Hypothalamus (tissue), 51 donors: Measurements from ENCODE around the gene RNF115.
"Not testable (repeated sequence)": the region's sequence is repeated elsewhere in the genome, so short reads cannot be mapped to it uniquely, and the experiment has no call there.

Source experiments
- DNase-seq, 51 donors: peaks; one replicate each; lab custom pipeline; 2025; lab: John Stamatoyannopoulos, UW

The RNF115 gene

GRCh38 chr1:145782272-145783099, 41.4 kb downstream of the RNF115 start:
- DNase-seq, result no peak

- no peak for DNase-seq
Observed at GRCh38 chr1:145778146-145778540, 45.8 kb downstream of the RNF115 start.

- no peak for DNase-seq
Observed at GRCh38 chr1:145777357-145778145, 46.3 kb downstream of the RNF115 start.

- no peak for DNase-seq
Observed at GRCh38 chr1:145773423-145773822, 50.5 kb downstream of the RNF115 start.

GRCh38 chr1:145771056-145771455, 52.8 kb downstream of the RNF115 start:
- DNase-seq, result no peak

GRCh38 chr1:145768004-145768403, 55.9 kb downstream of the RNF115 start:
- DNase-seq, result not testable (repeated sequence)

GRCh38 chr1:145766926-145767325, 57.0 kb downstream of the RNF115 start:
- DNase-seq, result not testable (repeated sequence)

GRCh38 chr1:145765585-145766360, 58.1 kb downstream of the RNF115 start:
- not testable (repeated sequence) for DNase-seq

GRCh38 chr1:145765127-145765526, 58.8 kb downstream of the RNF115 start:
- DNase-seq, result not testable (repeated sequence)

- DNase-seq, result not testable (repeated sequence)
Observed at GRCh38 chr1:145764231-145764940, 59.5 kb downstream of the RNF115 start.

- DNase-seq, result not testable (repeated sequence)
Observed at GRCh38 chr1:145762001-145762400, 61.9 kb downstream of the RNF115 start.

- not testable (repeated sequence) for DNase-seq
Observed at GRCh38 chr1:145761498-145761897, 62.4 kb downstream of the RNF115 start.

GRCh38 chr1:145760395-145760949, 63.4 kb downstream of the RNF115 start:
- not testable (repeated sequence) for DNase-seq

GRCh38 chr1:145759721-145760120, 64.2 kb downstream of the RNF115 start:
- no peak for DNase-seq

- DNase-seq, result no peak
Observed at GRCh38 chr1:145758575-145758974, 65.3 kb downstream of the RNF115 start.

GRCh38 chr1:145758116-145758515, 65.8 kb downstream of the RNF115 start:
- DNase-seq, result no peak

- no peak for DNase-seq
Observed at GRCh38 chr1:145757420-145757819, 66.5 kb downstream of the RNF115 start.

GRCh38 chr1:145751491-145752037, 72.3 kb downstream of the RNF115 start:
- DNase-seq, result peak in 15 of 51 donors; percentile 1 to 33 (median 8)

GRCh38 chr1:145750426-145750825, 73.5 kb downstream of the RNF115 start:
- DNase-seq, result no peak
